Measurements from ENCODE around the gene AFF4. TPM values are rescaled to one million over a fixed set of nuclear protein-coding genes. Genes with fewer than 3 reads are reported as not detected.

Gene AFF4
- total RNA-seq, 1 donor from 2014 or later = 79.1 TPM

- no peaks in the 10 kb centered on the region for H3K27me3 ChIP-seq
- intact Hi-C loops (cut with DNase I) = no loop called here
- DNase-seq (ENCODE audit: extremely low spot score in 2 of 2) = no peak
- H3K4me3 ChIP-seq = no peak overlapping the region
- no peaks in the 10 kb centered on the region for H3K9me3 ChIP-seq
- H3K27ac ChIP-seq = no peak overlapping the region
- TF ChIP-seq POLR2AphosphoS5 (IDR thresholded peaks at IDR 0.05; ENCODE audit: insufficient read depth in 1 of 2, low read depth in 1 of 2) = no peak
- TF ChIP-seq POLR2A (IDR thresholded peaks at IDR 0.05) = no peak
- TF ChIP-seq CTCF (IDR thresholded peaks at IDR 0.05) = no peak
- H3K36me3 ChIP-seq = peaks cover 3 to 30% of the 10 kb centered on the region in 2 donors
- peaks cover 4% of the 10 kb centered on the region for H3K4me1 ChIP-seq
These were observed 62.4 kb downstream of the AFF4 start for GRCh38 chr5:132901036-132901435.

GRCh38 chr5:132898094-132898493, 65.3 kb downstream of the AFF4 start:
- Histone ChIP-seq H3K4me1 (no peaks in the 10 kb centered on the region), H3K9me3 (no peaks in the 10 kb centered on the region), H3K27ac (no peak overlapping the region), H3K27me3 (no peaks in the 10 kb centered on the region), H3K36me3 (peaks cover 3 to 49% of the 10 kb centered on the region in 2 donors), H3K4me3 (no peak overlapping the region)
- intact Hi-C loops (cut with DNase I) = no loop called here
- TF ChIP-seq CTCF (IDR thresholded peaks at IDR 0.05) (no peak), POLR2AphosphoS5 (IDR thresholded peaks at IDR 0.05; ENCODE audit: insufficient read depth in 1 of 2, low read depth in 1 of 2) (no peak), POLR2A (IDR thresholded peaks at IDR 0.05) (no peak)
- no peak for DNase-seq (ENCODE audit: extremely low spot score in 2 of 2)

GRCh38 chr5:132896685-132897084, 66.7 kb downstream of the AFF4 start:
- Histone ChIP-seq H3K27me3 (no peaks in the 10 kb centered on the region), H3K36me3 (peaks cover 3 to 59% of the 10 kb centered on the region in 2 donors), H3K9me3 (no peaks in the 10 kb centered on the region), H3K4me3 (no peak overlapping the region), H3K4me1 (no peaks in the 10 kb centered on the region), H3K27ac (no peak overlapping the region)
- intact Hi-C loops (cut with DNase I) = no loop called here
- TF ChIP-seq POLR2AphosphoS5 (IDR thresholded peaks at IDR 0.05; ENCODE audit: insufficient read depth in 1 of 2, low read depth in 1 of 2) = no peak
- TF ChIP-seq CTCF (IDR thresholded peaks at IDR 0.05) = no peak
- TF ChIP-seq POLR2A (IDR thresholded peaks at IDR 0.05) = no peak
- no peak for DNase-seq (ENCODE audit: extremely low spot score in 2 of 2)

- H3K4me1 ChIP-seq = no peaks in the 10 kb centered on the region
- no peak for DNase-seq (ENCODE audit: extremely low spot score in 2 of 2)
- H3K27me3 ChIP-seq = no peaks in the 10 kb centered on the region
- no peak overlapping the region for H3K27ac ChIP-seq
- no peaks in the 10 kb centered on the region for H3K9me3 ChIP-seq
- intact Hi-C loops (cut with DNase I) = no loop called here
- no peak for TF ChIP-seq POLR2AphosphoS5 (IDR thresholded peaks at IDR 0.05; ENCODE audit: insufficient read depth in 1 of 2, low read depth in 1 of 2)
- TF ChIP-seq POLR2A (IDR thresholded peaks at IDR 0.05) = no peak
- TF ChIP-seq CTCF (IDR thresholded peaks at IDR 0.05) = no peak
- H3K4me3 ChIP-seq = no peak overlapping the region
- H3K36me3 ChIP-seq = peaks cover 3 to 63% of the 10 kb centered on the region in 2 donors
These were observed 67.6 kb downstream of the AFF4 start for GRCh38 chr5:132895719-132896305.

GRCh38 chr5:132890817-132891216, 72.6 kb downstream of the AFF4 start:
- Histone ChIP-seq H3K4me3 (no peak overlapping the region), H3K36me3 (peaks cover 0 to 71% of the 10 kb centered on the region in 2 donors), H3K9me3 (no peaks in the 10 kb centered on the region), H3K27ac (no peak overlapping the region), H3K27me3 (no peaks in the 10 kb centered on the region), H3K4me1 (no peaks in the 10 kb centered on the region)
- intact Hi-C loops (cut with DNase I) = no loop called here
- TF ChIP-seq POLR2A (IDR thresholded peaks at IDR 0.05) = no peak
- no peak for TF ChIP-seq CTCF (IDR thresholded peaks at IDR 0.05)
- no peak for TF ChIP-seq POLR2AphosphoS5 (IDR thresholded peaks at IDR 0.05; ENCODE audit: insufficient read depth in 1 of 2, low read depth in 1 of 2)
- DNase-seq (ENCODE audit: extremely low spot score in 2 of 2) = no peak
